GM12873 (cell line): ENCODE measurements around the gene DEFB119.

Source experiments
- CTCF ChIP-seq: IDR thresholded peaks from 2 replicates; pipeline ENCODE4 v1.5.1; 2012; ENCODE audit warnings: low read depth, mild to moderate bottlenecking, moderate library complexity, low read length, control low read depth; ENCODE audit not compliant: insufficient read depth; ENCODE audit errors: missing control alignments

Gene DEFB119, protein sequence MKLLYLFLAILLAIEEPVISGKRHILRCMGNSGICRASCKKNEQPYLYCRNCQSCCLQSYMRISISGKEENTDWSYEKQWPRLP

GRCh38 chr20:31390490-31390889 is at the start of gene DEFB119:
Gene DEFB119, minus strand, starts transcription at chr20:31390590. Its CDS starts 107 bp downstream, at chr20:31390483.
- no peak for TF ChIP-seq CTCF

DNA sequence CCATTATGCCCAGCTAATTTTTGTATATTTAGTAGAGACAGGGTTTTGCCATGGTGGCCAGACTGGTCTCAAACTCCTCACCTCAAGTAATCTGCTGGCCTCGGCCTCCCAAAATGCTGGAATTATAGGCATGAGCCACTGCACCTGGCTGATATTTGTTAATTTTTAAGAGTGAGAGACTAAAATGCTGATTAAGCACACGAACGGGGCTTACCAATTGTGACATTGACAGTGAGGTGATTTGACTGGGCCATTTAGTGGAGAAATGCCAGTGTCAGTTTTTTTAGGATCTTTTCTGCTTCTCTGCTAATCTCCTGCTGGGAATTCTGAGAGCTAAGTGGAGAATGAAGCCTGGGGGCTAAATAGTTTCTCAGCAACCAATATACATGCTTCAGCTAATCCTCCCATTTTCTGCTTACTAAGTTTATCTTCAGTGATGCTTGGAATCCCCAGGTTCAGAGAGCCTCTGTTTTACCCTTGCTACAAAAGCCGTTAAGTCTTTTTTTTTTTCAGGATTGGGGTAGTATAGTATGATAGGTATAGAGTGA is 40.3 kb upstream of the DEFB119 start:
- TF ChIP-seq CTCF = no peak

- TF ChIP-seq CTCF = no peak
These were observed 35.4 kb upstream of the DEFB119 start for GRCh38 chr20:31425797-31426196.

DNA sequence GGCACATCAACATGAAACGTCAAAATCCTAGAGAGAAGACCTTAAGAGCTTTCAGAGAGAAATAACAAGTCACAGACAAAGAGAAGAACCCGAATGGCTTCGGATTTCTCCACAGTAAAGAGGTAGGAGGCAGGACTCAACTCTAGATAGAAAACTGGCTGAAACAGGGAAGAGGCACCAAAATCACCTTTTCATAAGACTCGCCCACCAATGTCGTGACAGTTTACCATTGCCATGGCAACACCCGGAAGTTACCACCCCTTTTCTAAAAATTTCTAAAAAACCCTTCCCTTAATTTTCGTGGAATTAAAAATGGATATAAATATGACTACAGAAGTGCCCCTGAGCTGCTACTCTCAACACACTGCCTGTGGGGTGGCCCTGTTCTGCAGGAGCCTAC is 27.9 kb upstream of the DEFB119 start:
- TF ChIP-seq CTCF = no peak

DNA sequence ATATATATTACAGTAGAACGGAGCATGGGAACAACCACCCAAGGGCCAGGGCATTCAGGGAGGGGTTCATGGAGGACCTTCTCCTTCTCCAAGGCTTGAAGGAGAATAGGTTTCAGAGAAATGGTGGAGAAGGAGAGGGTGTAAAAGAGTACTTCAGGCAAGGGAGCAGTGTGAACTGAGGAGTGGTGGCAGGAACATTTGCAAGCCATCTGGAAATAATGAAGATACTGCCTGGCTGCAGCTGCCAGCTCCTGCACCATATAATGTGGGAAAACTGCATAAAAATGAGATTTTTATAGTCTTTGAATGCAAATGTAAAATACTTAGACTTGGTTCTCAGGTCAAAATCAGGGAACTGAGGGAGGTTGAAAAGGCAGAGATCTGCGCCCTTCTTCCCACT is 25.3 kb upstream of the DEFB119 start:
- TF ChIP-seq CTCF = no peak

DNA sequence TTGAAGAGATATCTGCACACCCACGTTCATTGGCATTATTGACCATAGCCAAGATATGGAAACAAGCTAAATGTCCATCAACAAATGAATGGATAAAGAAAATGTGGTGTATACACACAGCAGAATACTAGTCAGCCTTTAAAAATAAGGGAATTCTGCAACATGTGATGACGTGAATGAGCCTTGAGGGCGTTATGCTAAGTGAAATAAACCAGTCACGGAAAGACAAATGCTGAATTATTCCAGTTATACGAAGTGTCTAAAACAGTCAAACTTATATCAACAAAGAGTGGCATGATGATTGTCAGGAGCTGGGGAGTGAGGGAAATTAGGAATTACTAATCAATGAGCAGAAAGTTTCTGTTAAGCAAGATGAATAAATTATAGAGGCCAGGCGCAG is 24.0 kb upstream of the DEFB119 start:
- TF ChIP-seq CTCF = no peak

GRCh38 chr20:31410011-31410410 is 19.6 kb upstream of the DEFB119 start:
- TF ChIP-seq CTCF = no peak
